MCF 10A (cell line): ENCODE measurements around the gene LILRB4. TPM values are rescaled to one million over a fixed set of nuclear protein-coding genes. Genes with fewer than 3 reads are reported as not detected.
"Not testable (repeated sequence)": the region's sequence is repeated elsewhere in the genome, so short reads cannot be mapped to it uniquely, and the experiment has no call there.

Source experiments
- BruUV-seq: library from RNA; stranded (reverse); fragments of 400-500 nt; replicated peaks from 2 replicates; lab custom pipeline; 2021; lab: Mats Ljungman, UMichigan
- CTCF ChIA-PET: fragments of 300-600 bp; sonication (Branson Sonifier 250); formaldehyde crosslinking; extraction: SDS; loops from one replicate; lab custom pipeline; 2021; ENCODE audit warnings: antibody characterized with exemption, inconsistent platforms; lab: Yijun Ruan, JAX
- POLR2A ChIA-PET: fragments of 300-600, 350-650 bp; sonication (Branson Sonifier 250); formaldehyde crosslinking; extraction: SDS; loops from one replicate; lab custom pipeline; 2020; ENCODE audit warnings: antibody characterized with exemption, inconsistent platforms; lab: Yijun Ruan, JAX
- DNase-seq: peaks from one replicate; pipeline ENCODE4 v3.0.0-alpha.2; 2018; ENCODE audit not compliant: unreplicated experiment
- H3K27ac Mint-ChIP-seq: one replicate; pipeline ENCODE4 v1.8.0; 2022; ENCODE audit warnings: mild to moderate bottlenecking, low read depth, mixed read lengths; ENCODE audit not compliant: unreplicated experiment
- H3K27me3 Mint-ChIP-seq: one replicate; pipeline ENCODE4 v1.8.0; 2022; ENCODE audit warnings: mixed read lengths; ENCODE audit not compliant: insufficient read depth, unreplicated experiment
- H3K36me3 Mint-ChIP-seq: one replicate; pipeline ENCODE4 v1.8.0; 2022; ENCODE audit warnings: mild to moderate bottlenecking, moderate library complexity, mixed read lengths; ENCODE audit not compliant: insufficient read depth, unreplicated experiment
- H3K4me1 Mint-ChIP-seq: one replicate; pipeline ENCODE4 v1.8.0; 2022; ENCODE audit warnings: mixed read lengths; ENCODE audit not compliant: insufficient read depth, unreplicated experiment
- H3K4me3 Mint-ChIP-seq: one replicate; pipeline ENCODE4 v1.8.0; 2022; ENCODE audit warnings: mild to moderate bottlenecking, moderate library complexity, mixed read lengths; ENCODE audit not compliant: unreplicated experiment
- H3K9me3 Mint-ChIP-seq: one replicate; pipeline ENCODE4 v1.8.0; 2022; ENCODE audit warnings: mixed read lengths; ENCODE audit not compliant: unreplicated experiment
- intact Hi-C: fragments of 100-400 bp; cut with micrococcal nuclease; formaldehyde crosslinking; loops from 2 replicates; pipeline ENCODE4 v1.14.1; 2022
- microRNA-seq: library from miRNA; unstranded; fragments of <30 nt; microRNA quantifications from one replicate; pipeline ENCODE4 v1.2.0, GENCODE V29; 2022
- total RNA-seq: library from RNA; stranded (reverse); gene quantifications from 2 replicates; pipeline ENCODE4 v1.2.3, GENCODE V29; 2022
- TF ChIP-seq, protein P1 (sequence below): fragments of 200-600 bp; IDR thresholded peaks from one replicate; pipeline ENCODE4 v1.8.0; 2022; ENCODE audit warnings: antibody characterized with exemption, mild to moderate bottlenecking; ENCODE audit not compliant: unreplicated experiment

Gene LILRB4
- total RNA-seq, 1 experiment from 2014 or later: not detected

GRCh38 chr19:54707962-54708361, 45.2 kb downstream of the LILRB4 start:
- H3K27ac Mint-ChIP-seq: no peak overlapping the region
- no peaks in the 10 kb centered on the region for H3K36me3 Mint-ChIP-seq
- TF ChIP-seq, protein P1, sequence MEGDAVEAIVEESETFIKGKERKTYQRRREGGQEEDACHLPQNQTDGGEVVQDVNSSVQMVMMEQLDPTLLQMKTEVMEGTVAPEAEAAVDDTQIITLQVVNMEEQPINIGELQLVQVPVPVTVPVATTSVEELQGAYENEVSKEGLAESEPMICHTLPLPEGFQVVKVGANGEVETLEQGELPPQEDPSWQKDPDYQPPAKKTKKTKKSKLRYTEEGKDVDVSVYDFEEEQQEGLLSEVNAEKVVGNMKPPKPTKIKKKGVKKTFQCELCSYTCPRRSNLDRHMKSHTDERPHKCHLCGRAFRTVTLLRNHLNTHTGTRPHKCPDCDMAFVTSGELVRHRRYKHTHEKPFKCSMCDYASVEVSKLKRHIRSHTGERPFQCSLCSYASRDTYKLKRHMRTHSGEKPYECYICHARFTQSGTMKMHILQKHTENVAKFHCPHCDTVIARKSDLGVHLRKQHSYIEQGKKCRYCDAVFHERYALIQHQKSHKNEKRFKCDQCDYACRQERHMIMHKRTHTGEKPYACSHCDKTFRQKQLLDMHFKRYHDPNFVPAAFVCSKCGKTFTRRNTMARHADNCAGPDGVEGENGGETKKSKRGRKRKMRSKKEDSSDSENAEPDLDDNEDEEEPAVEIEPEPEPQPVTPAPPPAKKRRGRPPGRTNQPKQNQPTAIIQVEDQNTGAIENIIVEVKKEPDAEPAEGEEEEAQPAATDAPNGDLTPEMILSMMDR: no peak
- intact Hi-C loops: no loop called here
- ChIA-PET CTCF (interaction anchor here (0.6 to 2.2 kb wide), 2 partner anchors 11 to 34 kb away, joined by 3 to 8 read pairs; no protein-coding TSS in a partner anchor), POLR2A (no interaction called here)
- no peaks in the 10 kb centered on the region for H3K27me3 Mint-ChIP-seq
- H3K4me3 Mint-ChIP-seq: no peak overlapping the region
- DNase-seq: no peak
- H3K9me3 Mint-ChIP-seq: peaks cover 27% of the 10 kb centered on the region
- no peaks in the 10 kb centered on the region for H3K4me1 Mint-ChIP-seq
- BruUV-seq: no TSS peak

- Mint-ChIP-seq H3K27ac (no peak overlapping the region), H3K36me3 (no peaks in the 10 kb centered on the region), H3K4me1 (no peaks in the 10 kb centered on the region), H3K27me3 (no peaks in the 10 kb centered on the region), H3K9me3 (peaks cover 26% of the 10 kb centered on the region), H3K4me3 (no peak overlapping the region)
- ChIA-PET POLR2A (no interaction called here), CTCF (no interaction called here)
- intact Hi-C loops: no loop called here
- TF ChIP-seq, protein P1: no peak
- BruUV-seq: no TSS peak
- DNase-seq: no peak
Measured at GRCh38 chr19:54708781-54709180, 46.0 kb downstream of the LILRB4 start.

DNA sequence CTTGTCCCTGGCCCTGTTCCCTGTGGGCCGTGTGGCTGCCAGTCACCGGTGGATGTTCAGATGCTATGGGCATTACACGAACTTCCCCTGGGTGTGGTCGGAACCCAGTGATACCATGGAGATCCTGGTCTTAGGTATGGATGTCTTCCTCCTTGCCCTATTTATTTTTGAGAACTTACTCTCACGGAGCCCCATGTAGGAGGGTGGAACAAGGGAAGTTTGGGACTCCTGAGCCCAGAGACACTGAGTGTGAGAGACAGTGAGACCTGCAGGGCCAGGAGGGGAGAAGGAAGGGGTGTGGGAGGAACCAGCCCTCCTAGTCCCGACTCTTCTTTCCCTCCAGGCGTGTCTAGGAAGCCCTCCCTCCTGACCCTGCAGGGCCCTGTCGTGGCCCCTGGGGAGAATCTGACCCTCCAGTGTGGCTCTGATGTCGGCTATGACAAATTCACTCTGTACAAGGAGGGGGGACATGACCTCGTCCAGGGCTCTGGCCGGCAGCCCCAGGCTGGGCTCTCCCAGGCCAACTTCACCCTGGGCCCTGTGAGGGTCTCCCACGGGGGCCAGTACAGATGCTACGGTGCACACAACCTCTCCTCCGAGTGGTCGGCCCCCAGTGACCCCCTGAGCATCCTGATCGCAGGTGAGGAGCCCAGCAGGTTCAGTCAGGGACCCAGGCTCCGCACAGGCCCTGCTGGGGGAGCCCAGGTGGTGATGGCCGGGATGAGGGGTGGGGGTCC, 46.6 kb downstream of the LILRB4 start:
- CTCF ChIA-PET: interaction anchor here (0.6 to 0.7 kb wide), 2 partner anchors 25 to 34 kb away, joined by 3 read pairs; no protein-coding TSS in a partner anchor
- TF ChIP-seq, protein P1: no peak
- intact Hi-C loops: no loop called here
- POLR2A ChIA-PET: no interaction called here
- no TSS peak for BruUV-seq
- H3K4me1 Mint-ChIP-seq: no peaks in the 10 kb centered on the region
- H3K27ac Mint-ChIP-seq: no peak overlapping the region
- no peak for DNase-seq
- no peaks in the 10 kb centered on the region for H3K27me3 Mint-ChIP-seq
- H3K36me3 Mint-ChIP-seq: no peaks in the 10 kb centered on the region
- peaks cover 20% of the 10 kb centered on the region for H3K9me3 Mint-ChIP-seq
- H3K4me3 Mint-ChIP-seq: no peak overlapping the region

GRCh38 chr19:54709956-54710355, 47.2 kb downstream of the LILRB4 start:
- peaks cover 15% of the 10 kb centered on the region for H3K9me3 Mint-ChIP-seq
- H3K4me1 Mint-ChIP-seq, H3K36me3 Mint-ChIP-seq, BruUV-seq, H3K4me3 Mint-ChIP-seq, POLR2A ChIA-PET, intact Hi-C loops, DNase-seq, H3K27ac Mint-ChIP-seq, H3K27me3 Mint-ChIP-seq: not testable (repeated sequence)
- CTCF ChIA-PET: interaction anchor here (0.6 to 0.7 kb wide), 2 partner anchors 25 to 34 kb away, joined by 3 read pairs; no protein-coding TSS in a partner anchor

Small RNA genes within 50 kb of the gene (microRNA-seq; reads per million reads assigned to microRNA genes)
- gene MIR8061: not detected

Other genes with a start within 250 kb of the LILRB4 start
- gene TTYH1, start 247.5 kb upstream of the LILRB4 start, total RNA-seq: not detected in 2 replicates
- 238 and 249 TPM in 2 replicates for gene LENG8, start 213.8 kb upstream of the LILRB4 start, total RNA-seq
- 6.9 and 9.3 TPM in 2 replicates for gene LENG9, start 199.2 kb upstream of the LILRB4 start, total RNA-seq
- gene CDC42EP5, start 189.7 kb upstream of the LILRB4 start, total RNA-seq: 3.0 TPM in 2 replicates
- not detected in 2 replicates for gene LAIR2, start 160.2 kb upstream of the LILRB4 start, total RNA-seq
- gene LILRA2, start 89.2 kb upstream of the LILRB4 start, total RNA-seq: not detected in 2 replicates
- gene LILRA1, start 69.4 kb upstream of the LILRB4 start, total RNA-seq: not detected in 2 replicates
- gene LILRB1, start 32.5 kb upstream of the LILRB4 start, total RNA-seq: not detected in 2 replicates
- gene KIR3DL3, start 61.5 kb downstream of the LILRB4 start, total RNA-seq: not detected in 2 replicates
- not detected in 2 replicates for gene KIR2DL3, start 75.5 kb downstream of the LILRB4 start, total RNA-seq
- gene KIR2DL1, start 106.8 kb downstream of the LILRB4 start, total RNA-seq: not detected in 2 replicates
- gene KIR2DL4, start 140.6 kb downstream of the LILRB4 start, total RNA-seq: not detected in 2 replicates
- not detected in 2 replicates for gene KIR3DL1, start 153.5 kb downstream of the LILRB4 start, total RNA-seq
- not detected in 2 replicates for gene KIR2DS4, start 169.7 kb downstream of the LILRB4 start, total RNA-seq
- gene KIR3DL2, start 187.5 kb downstream of the LILRB4 start, total RNA-seq: not detected in 2 replicates
- not detected in 2 replicates for gene FCAR, start 211.2 kb downstream of the LILRB4 start, total RNA-seq
- not detected in 2 replicates for gene NCR1, start 243.2 kb downstream of the LILRB4 start, total RNA-seq